Chondrocyte (in vitro differentiated cells): ENCODE measurements around the gene DOK5. TPM values are rescaled to one million over a fixed set of nuclear protein-coding genes. Genes with fewer than 3 reads are reported as not detected.
A peak's percentile ranks its signal among the peaks of the same experiment; 100 is the strongest.

Experiments
- DNase-seq: peaks from one replicate; pipeline ENCODE4 v3.0.0; 2021; ENCODE audit warnings: mixed read lengths, low spot score
- H3K27ac Mint-ChIP-seq: one replicate; pipeline ENCODE4 v1.8.0; 2021; ENCODE audit warnings: mild to moderate bottlenecking, moderate library complexity, mixed read lengths; ENCODE audit not compliant: unreplicated experiment
- H3K27me3 Mint-ChIP-seq: 2 replicates; pipeline ENCODE4 v1.8.0; 2021; ENCODE audit warnings: low read depth, mixed read lengths
- H3K36me3 Mint-ChIP-seq: 2 replicates; pipeline ENCODE4 v1.8.0; 2021; ENCODE audit warnings: low read depth, mixed read lengths
- H3K4me1 Mint-ChIP-seq: 2 replicates; pipeline ENCODE4 v1.8.0; 2021; ENCODE audit warnings: low read depth, mild to moderate bottlenecking, mixed read lengths
- H3K4me3 Mint-ChIP-seq: one replicate; pipeline ENCODE4 v1.8.0; 2021; ENCODE audit warnings: mild to moderate bottlenecking, moderate library complexity, mixed read lengths; ENCODE audit not compliant: unreplicated experiment
- H3K9me3 Mint-ChIP-seq: 2 replicates; pipeline ENCODE4 v1.8.0; 2021; ENCODE audit warnings: low read depth, mixed read lengths
- total RNA-seq: library from RNA; stranded (reverse); gene quantifications from 3 replicates; pipeline ENCODE4 v1.2.1, GENCODE V29; 2021
- TF ChIP-seq, protein P1 (sequence below): fragments of 200-600 bp; sonication (generic); IDR thresholded peaks from 2 replicates; pipeline ENCODE4 v1.5.0; 2021; ENCODE audit warnings: antibody characterized with exemption, mild to moderate bottlenecking, moderate library complexity

Gene DOK5
- total RNA-seq, 1 donor from 2014 or later, result 8.7 TPM

DNA sequence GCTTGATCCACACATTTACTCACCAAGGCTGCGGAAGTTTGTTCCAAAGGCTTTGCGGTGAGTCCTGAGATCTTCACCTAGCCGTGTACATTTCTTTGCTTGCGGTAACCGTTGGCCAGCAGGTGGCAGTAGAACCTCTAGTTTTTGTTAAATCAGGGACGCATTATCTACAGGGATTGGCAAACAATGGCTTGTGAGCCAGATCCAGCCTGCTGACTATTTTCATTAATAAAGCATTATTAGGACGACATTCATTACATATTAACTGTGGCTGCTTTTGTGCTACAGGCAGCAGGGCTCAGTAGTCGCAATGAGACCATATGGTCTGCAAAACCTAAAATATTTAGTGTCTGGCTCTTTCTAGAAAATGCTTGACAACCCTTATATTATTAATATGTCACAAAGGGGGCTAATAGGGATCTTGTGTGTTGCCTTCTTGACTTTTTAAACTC, 174.1 kb downstream of the DOK5 start:
- Mint-ChIP-seq H3K4me1 (peaks cover 6% of the 10 kb centered on the region), H3K27ac (no peak overlapping the region), H3K4me3 (no peak overlapping the region), H3K36me3 (no peaks in the 10 kb centered on the region), H3K9me3 (no peaks in the 10 kb centered on the region), H3K27me3 (peaks cover 5% of the 10 kb centered on the region)
- TF ChIP-seq, protein P1, sequence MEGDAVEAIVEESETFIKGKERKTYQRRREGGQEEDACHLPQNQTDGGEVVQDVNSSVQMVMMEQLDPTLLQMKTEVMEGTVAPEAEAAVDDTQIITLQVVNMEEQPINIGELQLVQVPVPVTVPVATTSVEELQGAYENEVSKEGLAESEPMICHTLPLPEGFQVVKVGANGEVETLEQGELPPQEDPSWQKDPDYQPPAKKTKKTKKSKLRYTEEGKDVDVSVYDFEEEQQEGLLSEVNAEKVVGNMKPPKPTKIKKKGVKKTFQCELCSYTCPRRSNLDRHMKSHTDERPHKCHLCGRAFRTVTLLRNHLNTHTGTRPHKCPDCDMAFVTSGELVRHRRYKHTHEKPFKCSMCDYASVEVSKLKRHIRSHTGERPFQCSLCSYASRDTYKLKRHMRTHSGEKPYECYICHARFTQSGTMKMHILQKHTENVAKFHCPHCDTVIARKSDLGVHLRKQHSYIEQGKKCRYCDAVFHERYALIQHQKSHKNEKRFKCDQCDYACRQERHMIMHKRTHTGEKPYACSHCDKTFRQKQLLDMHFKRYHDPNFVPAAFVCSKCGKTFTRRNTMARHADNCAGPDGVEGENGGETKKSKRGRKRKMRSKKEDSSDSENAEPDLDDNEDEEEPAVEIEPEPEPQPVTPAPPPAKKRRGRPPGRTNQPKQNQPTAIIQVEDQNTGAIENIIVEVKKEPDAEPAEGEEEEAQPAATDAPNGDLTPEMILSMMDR, result peak; percentile 91
- no peak for DNase-seq

DNA sequence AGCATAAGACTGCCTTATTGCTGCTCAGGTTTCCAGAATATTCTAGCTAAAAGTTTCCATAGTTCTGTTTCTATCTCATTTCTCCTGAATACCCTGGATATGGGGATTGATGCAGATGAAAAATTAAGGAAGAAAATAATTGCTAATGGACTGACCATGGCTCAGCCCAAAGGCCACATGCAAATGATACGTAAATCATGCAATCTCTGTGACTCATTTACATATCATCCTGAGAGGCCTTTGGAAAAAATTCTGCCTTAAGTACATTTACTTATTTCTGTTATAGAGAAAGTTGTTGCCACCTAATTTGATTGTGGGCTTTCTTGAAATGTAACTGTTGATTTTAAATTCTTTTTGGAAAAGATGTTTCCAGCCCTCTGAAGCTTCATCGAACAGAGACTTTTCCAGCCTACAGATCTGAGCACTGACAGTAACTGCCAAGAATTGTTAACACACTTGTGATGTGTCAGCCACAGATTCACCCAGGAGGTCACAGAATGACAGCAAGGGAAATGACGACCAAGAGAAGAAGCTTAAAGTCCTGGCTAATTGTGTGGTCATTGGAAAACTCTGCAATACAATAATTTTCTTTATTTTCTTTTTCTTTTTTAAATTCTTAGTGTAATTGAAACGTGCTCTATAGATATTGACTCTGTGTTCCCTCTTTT, 174.8 kb downstream of the DOK5 start:
- Mint-ChIP-seq H3K4me3 (no peak overlapping the region), H3K4me1 (peaks cover 6% of the 10 kb centered on the region), H3K27ac (no peak overlapping the region), H3K27me3 (peaks cover 5% of the 10 kb centered on the region), H3K36me3 (no peaks in the 10 kb centered on the region), H3K9me3 (no peaks in the 10 kb centered on the region)
- DNase-seq, result no peak
- TF ChIP-seq, protein P1, result no peak

DNA sequence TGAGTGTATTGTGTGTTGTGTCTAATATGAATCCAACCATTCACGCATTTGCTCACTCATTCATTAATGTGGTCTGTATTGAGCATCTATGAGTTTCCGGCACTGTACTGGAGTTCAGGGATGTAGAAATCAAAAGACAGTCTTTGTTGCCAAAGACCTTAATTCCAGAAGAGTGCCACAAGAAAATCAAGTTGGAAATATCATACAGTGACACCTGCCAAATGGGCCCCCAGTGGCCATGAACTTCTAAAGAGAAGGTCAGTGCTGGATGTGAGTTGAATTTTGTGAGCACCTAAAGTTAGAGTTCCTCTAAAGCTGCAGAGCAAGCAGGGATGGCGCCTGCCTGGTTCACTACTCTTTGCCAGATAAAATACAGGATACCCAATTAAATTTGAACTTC, 175.9 kb downstream of the DOK5 start:
- Mint-ChIP-seq H3K27me3 (peaks cover 5% of the 10 kb centered on the region), H3K36me3 (peaks cover 1% of the 10 kb centered on the region), H3K27ac (no peak overlapping the region), H3K4me1 (peaks cover 6% of the 10 kb centered on the region), H3K4me3 (no peak overlapping the region), H3K9me3 (no peaks in the 10 kb centered on the region)
- no peak for DNase-seq
- TF ChIP-seq, protein P1, result no peak

DNA sequence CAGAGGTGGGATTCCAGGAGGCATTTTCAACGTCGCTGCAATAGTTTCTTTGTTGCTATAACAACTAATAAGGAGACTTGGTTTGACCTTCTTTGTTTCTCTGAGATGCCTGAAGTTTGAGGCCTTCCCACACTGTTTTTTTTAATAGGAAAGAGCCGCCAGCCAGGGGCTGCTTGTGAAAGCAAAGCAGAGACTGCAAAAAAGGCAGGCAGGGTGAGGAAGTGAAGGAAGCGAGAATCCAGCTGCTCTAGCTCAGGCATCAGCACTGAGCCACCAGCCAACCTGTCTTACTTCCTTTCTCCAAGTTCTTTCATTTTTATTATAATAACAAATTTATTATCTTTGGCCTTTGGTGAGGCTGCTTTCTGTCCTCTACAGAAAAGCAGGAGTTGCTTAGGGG, 179.1 kb downstream of the DOK5 start:
- peaks cover 1% of the 10 kb centered on the region for H3K36me3 Mint-ChIP-seq
- peaks cover 5% of the 10 kb centered on the region for H3K27me3 Mint-ChIP-seq
- H3K9me3 Mint-ChIP-seq, result no peaks in the 10 kb centered on the region
- H3K27ac Mint-ChIP-seq, result no peak overlapping the region
- no peak for DNase-seq
- TF ChIP-seq, protein P1, result no peak
- H3K4me3 Mint-ChIP-seq, result no peak overlapping the region
- H3K4me1 Mint-ChIP-seq, result peaks cover 2% of the 10 kb centered on the region

DNA sequence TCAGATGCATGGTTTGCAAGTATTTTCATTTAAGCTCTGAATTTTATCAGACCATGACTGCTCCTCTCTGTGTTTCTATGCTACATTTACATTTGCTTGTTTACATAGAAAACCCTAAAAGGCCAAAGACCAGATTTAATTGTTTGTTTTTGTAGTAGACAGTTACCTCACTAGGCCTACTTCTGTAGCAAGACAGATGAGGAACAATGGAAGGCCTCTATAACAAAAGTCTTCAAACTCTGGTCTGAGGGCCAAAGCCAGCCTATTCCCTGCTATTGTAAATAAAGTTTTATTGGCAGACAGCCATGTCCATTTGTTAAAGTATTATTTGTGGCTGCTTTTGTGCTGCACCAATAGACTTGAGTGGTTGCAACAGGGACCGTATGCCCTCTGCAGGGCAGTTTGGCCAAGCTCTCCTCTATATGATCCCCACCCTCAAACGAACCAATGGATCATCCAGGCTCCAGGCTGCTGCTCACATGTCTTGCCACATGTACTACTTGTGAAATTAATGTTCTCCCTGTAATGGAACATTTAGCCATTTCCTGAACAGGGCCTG, 182.0 kb downstream of the DOK5 start:
- Mint-ChIP-seq H3K4me1 (no peaks in the 10 kb centered on the region), H3K36me3 (peaks cover 1% of the 10 kb centered on the region), H3K27ac (no peak overlapping the region), H3K27me3 (peaks cover 14% of the 10 kb centered on the region), H3K4me3 (no peak overlapping the region), H3K9me3 (no peaks in the 10 kb centered on the region)
- no peak for DNase-seq
- TF ChIP-seq, protein P1, result no peak
